ENCODE measurements around the gene PTPRJ. TPM values are rescaled to one million over a fixed set of nuclear protein-coding genes. Genes with fewer than 3 reads are reported as not detected.

PTPRJ gene
- total RNA-seq, 1 donor from 2014 or later = 40.0 TPM

GRCh38 chr11:48123254-48123875 is 143.0 kb downstream of the PTPRJ start:
- no peaks in the 10 kb centered on the region for H3K4me1 ChIP-seq
- peaks cover 67% of the 10 kb centered on the region for H3K36me3 ChIP-seq
- no peaks in the 10 kb centered on the region for H3K27me3 ChIP-seq (ENCODE audit: low read depth)
- H3K27ac ChIP-seq = no peak overlapping the region
- H3K9me3 ChIP-seq = no peaks in the 10 kb centered on the region
- no peak for DNase-seq
- intact Hi-C loops (cut with DNase I) = no loop called here
- H3K4me3 ChIP-seq = no peak overlapping the region
- TF ChIP-seq, protein P1, sequence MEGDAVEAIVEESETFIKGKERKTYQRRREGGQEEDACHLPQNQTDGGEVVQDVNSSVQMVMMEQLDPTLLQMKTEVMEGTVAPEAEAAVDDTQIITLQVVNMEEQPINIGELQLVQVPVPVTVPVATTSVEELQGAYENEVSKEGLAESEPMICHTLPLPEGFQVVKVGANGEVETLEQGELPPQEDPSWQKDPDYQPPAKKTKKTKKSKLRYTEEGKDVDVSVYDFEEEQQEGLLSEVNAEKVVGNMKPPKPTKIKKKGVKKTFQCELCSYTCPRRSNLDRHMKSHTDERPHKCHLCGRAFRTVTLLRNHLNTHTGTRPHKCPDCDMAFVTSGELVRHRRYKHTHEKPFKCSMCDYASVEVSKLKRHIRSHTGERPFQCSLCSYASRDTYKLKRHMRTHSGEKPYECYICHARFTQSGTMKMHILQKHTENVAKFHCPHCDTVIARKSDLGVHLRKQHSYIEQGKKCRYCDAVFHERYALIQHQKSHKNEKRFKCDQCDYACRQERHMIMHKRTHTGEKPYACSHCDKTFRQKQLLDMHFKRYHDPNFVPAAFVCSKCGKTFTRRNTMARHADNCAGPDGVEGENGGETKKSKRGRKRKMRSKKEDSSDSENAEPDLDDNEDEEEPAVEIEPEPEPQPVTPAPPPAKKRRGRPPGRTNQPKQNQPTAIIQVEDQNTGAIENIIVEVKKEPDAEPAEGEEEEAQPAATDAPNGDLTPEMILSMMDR (IDR thresholded peaks at IDR 0.05) = no peak
- ATAC-seq = no peak

- no peak for ATAC-seq
- H3K9me3 ChIP-seq = no peaks in the 10 kb centered on the region
- no peak overlapping the region for H3K27ac ChIP-seq
- intact Hi-C loops (cut with DNase I) = no loop called here
- TF ChIP-seq, protein P1 (IDR thresholded peaks at IDR 0.05) = no peak
- no peaks in the 10 kb centered on the region for H3K27me3 ChIP-seq (ENCODE audit: low read depth)
- H3K36me3 ChIP-seq = peaks cover 74% of the 10 kb centered on the region
- H3K4me3 ChIP-seq = no peak overlapping the region
- H3K4me1 ChIP-seq = no peaks in the 10 kb centered on the region
- no peak for DNase-seq
Measured at GRCh38 chr11:48123934-48124755, 143.8 kb downstream of the PTPRJ start.

- Histone ChIP-seq H3K4me3 (no peak overlapping the region), H3K4me1 (no peaks in the 10 kb centered on the region), H3K27ac (no peak overlapping the region), H3K9me3 (no peaks in the 10 kb centered on the region), H3K36me3 (peaks cover 80% of the 10 kb centered on the region), H3K27me3 (ENCODE audit: low read depth) (no peaks in the 10 kb centered on the region)
- intact Hi-C loops (cut with DNase I) = no loop called here
- DNase-seq = no peak
- TF ChIP-seq, protein P1 (IDR thresholded peaks at IDR 0.05) = no peak
- no peak for ATAC-seq
Measured at GRCh38 chr11:48124880-48125279, 144.5 kb downstream of the PTPRJ start.

- intact Hi-C loops (cut with DNase I) = no loop called here
Measured at GRCh38 chr11:48125866-48126265, 145.5 kb downstream of the PTPRJ start.

GRCh38 chr11:48127521-48128183 is 147.3 kb downstream of the PTPRJ start:
- no peaks in the 10 kb centered on the region for H3K4me1 ChIP-seq
- H3K27ac ChIP-seq = no peak overlapping the region
- DNase-seq (no peak), ATAC-seq (no peak)
- TF ChIP-seq, protein P1 (IDR thresholded peaks at IDR 0.05) = no peak
- H3K4me3 ChIP-seq = no peak overlapping the region
- intact Hi-C loops (cut with DNase I) = no loop called here
- H3K36me3 ChIP-seq = peaks cover 81% of the 10 kb centered on the region
- H3K27me3 ChIP-seq (ENCODE audit: low read depth) = no peaks in the 10 kb centered on the region
- H3K9me3 ChIP-seq = no peaks in the 10 kb centered on the region

More at GRCh38 chr11:48125866-48126265, 145.5 kb downstream of the PTPRJ start:
- no peaks in the 10 kb centered on the region for H3K27me3 ChIP-seq (ENCODE audit: low read depth)
- no peaks in the 10 kb centered on the region for H3K4me1 ChIP-seq
- ATAC-seq (no peak), DNase-seq (no peak)
- H3K36me3 ChIP-seq = peaks cover 82% of the 10 kb centered on the region
- TF ChIP-seq, protein P1 (IDR thresholded peaks at IDR 0.05) = no peak
- H3K9me3 ChIP-seq = no peaks in the 10 kb centered on the region
- no peak overlapping the region for H3K27ac ChIP-seq
- no peak overlapping the region for H3K4me3 ChIP-seq
